ENCODE data around the gene GPR27.

The GPR27 gene

GRCh38 chr3:71753701-71754609, at the start of gene GPR27:
GPR27 (plus strand) TSS chr3:71753855; CDS start chr3:71754050, 195 bp downstream.
- H3K4me3 ChIP-seq (ENCODE audit: low read depth, low read length) = peak within 1 kb of the TSS; percentile 72

- H3K4me3 ChIP-seq (ENCODE audit: low read depth, low read length) = no peak overlapping the region
Observed at GRCh38 chr3:71704915-71705314, 48.7 kb upstream of the GPR27 start.

GRCh38 chr3:71705681-71706080, 48.0 kb upstream of the GPR27 start:
- H3K4me3 ChIP-seq (ENCODE audit: low read depth, low read length) = no peak overlapping the region

GRCh38 chr3:71707595-71707994, 46.1 kb upstream of the GPR27 start:
- H3K4me3 ChIP-seq (ENCODE audit: low read depth, low read length) = no peak overlapping the region

GRCh38 chr3:71708476-71709105, 45.1 kb upstream of the GPR27 start:
- no peak overlapping the region for H3K4me3 ChIP-seq (ENCODE audit: low read depth, low read length)

GRCh38 chr3:71709908-71710511, 43.6 kb upstream of the GPR27 start:
- H3K4me3 ChIP-seq (ENCODE audit: low read depth, low read length) = no peak overlapping the region

GRCh38 chr3:71710906-71711494, 42.7 kb upstream of the GPR27 start:
- no peak overlapping the region for H3K4me3 ChIP-seq (ENCODE audit: low read depth, low read length)

- no peak overlapping the region for H3K4me3 ChIP-seq (ENCODE audit: low read depth, low read length)
Observed at GRCh38 chr3:71713041-71713440, 40.6 kb upstream of the GPR27 start.

GRCh38 chr3:71714595-71714994, 39.1 kb upstream of the GPR27 start:
- no peak overlapping the region for H3K4me3 ChIP-seq (ENCODE audit: low read depth, low read length)

GRCh38 chr3:71718072-71718471, 35.6 kb upstream of the GPR27 start:
- no peak overlapping the region for H3K4me3 ChIP-seq (ENCODE audit: low read depth, low read length)

GRCh38 chr3:71721002-71721401, 32.7 kb upstream of the GPR27 start:
- H3K4me3 ChIP-seq (ENCODE audit: low read depth, low read length) = no peak overlapping the region

- H3K4me3 ChIP-seq (ENCODE audit: low read depth, low read length) = no peak overlapping the region
Observed at GRCh38 chr3:71721651-71722157, 32.0 kb upstream of the GPR27 start.

- no peak overlapping the region for H3K4me3 ChIP-seq (ENCODE audit: low read depth, low read length)
Observed at GRCh38 chr3:71722693-71723092, 31.0 kb upstream of the GPR27 start.

- no peak overlapping the region for H3K4me3 ChIP-seq (ENCODE audit: low read depth, low read length)
Observed at GRCh38 chr3:71723452-71724170, 30.0 kb upstream of the GPR27 start.

GRCh38 chr3:71724171-71724453, 29.5 kb upstream of the GPR27 start:
- peak overlapping the region; percentile 80 for H3K4me3 ChIP-seq (ENCODE audit: low read depth, low read length)

- H3K4me3 ChIP-seq (ENCODE audit: low read depth, low read length) = peak overlapping the region; percentile 80
Observed at GRCh38 chr3:71724584-71725270, 28.9 kb upstream of the GPR27 start.

- H3K4me3 ChIP-seq (ENCODE audit: low read depth, low read length) = peak within 1 kb of the TSS; percentile 80
Observed at GRCh38 chr3:71725271-71725991, 28.2 kb upstream of the GPR27 start, which contains the start of gene EIF4E3. EIF4E3 (minus strand) TSS chr3:71725402; CDS start chr3:71725367, 35 bp downstream.

- H3K4me3 ChIP-seq (ENCODE audit: low read depth, low read length) = no peak overlapping the region
Observed at GRCh38 chr3:71726146-71726545, 27.5 kb upstream of the GPR27 start.

GRCh38 chr3:71728632-71729342, 24.9 kb upstream of the GPR27 start:
- no peak overlapping the region for H3K4me3 ChIP-seq (ENCODE audit: low read depth, low read length)
